ENCODE data around the gene SLC26A5. TPM values are rescaled to one million over a fixed set of nuclear protein-coding genes. Genes with fewer than 3 reads are reported as not detected.
"Not testable (repeated sequence)": the region's sequence is repeated elsewhere in the genome, so short reads cannot be mapped to it uniquely, and the experiment has no call there.

The SLC26A5 gene
- total RNA-seq, result not detected in 2 replicates

- DNase-seq (ENCODE audit: extremely low read depth, low read depth, low spot score), result no peak
Observed at GRCh38 chr7:103446049-103446520, at the start of gene SLC26A5. Gene SLC26A5, minus strand, starts transcription at chr7:103446207. Its CDS starts 24,693 bp downstream, at chr7:103421514.

- DNase-seq (ENCODE audit: extremely low read depth, low read depth, low spot score), result no peak
Observed at GRCh38 chr7:103487419-103487818, 41.4 kb upstream of the SLC26A5 start.

- DNase-seq (ENCODE audit: extremely low read depth, low read depth, low spot score), result not testable (repeated sequence)
Observed at GRCh38 chr7:103486873-103487272, 40.9 kb upstream of the SLC26A5 start.

- no peak for DNase-seq (ENCODE audit: extremely low read depth, low read depth, low spot score)
Observed at GRCh38 chr7:103480771-103481170, 34.8 kb upstream of the SLC26A5 start.

- DNase-seq (ENCODE audit: extremely low read depth, low read depth, low spot score), result no peak
Observed at GRCh38 chr7:103474956-103475355, 28.9 kb upstream of the SLC26A5 start.

GRCh38 chr7:103469095-103469948, 23.3 kb upstream of the SLC26A5 start:
- DNase-seq (ENCODE audit: extremely low read depth, low read depth, low spot score), result no peak

GRCh38 chr7:103466814-103467213, 20.8 kb upstream of the SLC26A5 start:
- DNase-seq (ENCODE audit: extremely low read depth, low read depth, low spot score), result no peak

GRCh38 chr7:103462358-103462757, 16.4 kb upstream of the SLC26A5 start:
- no peak for DNase-seq (ENCODE audit: extremely low read depth, low read depth, low spot score)

GRCh38 chr7:103447073-103447960, 1.3 kb upstream of the SLC26A5 start:
- DNase-seq (ENCODE audit: extremely low read depth, low read depth, low spot score), result peak; percentile 20

GRCh38 chr7:103445228-103446048, 569 bp downstream of the SLC26A5 start:
- no peak for DNase-seq (ENCODE audit: extremely low read depth, low read depth, low spot score)

- no peak for DNase-seq (ENCODE audit: extremely low read depth, low read depth, low spot score)
Observed at GRCh38 chr7:103439661-103440060, 6.3 kb downstream of the SLC26A5 start.

GRCh38 chr7:103437623-103438022, 8.4 kb downstream of the SLC26A5 start:
- DNase-seq (ENCODE audit: extremely low read depth, low read depth, low spot score), result no peak

GRCh38 chr7:103432712-103433111, 13.3 kb downstream of the SLC26A5 start:
- no peak for DNase-seq (ENCODE audit: extremely low read depth, low read depth, low spot score)

GRCh38 chr7:103425177-103425576, 20.8 kb downstream of the SLC26A5 start:
- no peak for DNase-seq (ENCODE audit: extremely low read depth, low read depth, low spot score)

- no peak for DNase-seq (ENCODE audit: extremely low read depth, low read depth, low spot score)
Observed at GRCh38 chr7:103423467-103424179, 22.4 kb downstream of the SLC26A5 start.

- DNase-seq (ENCODE audit: extremely low read depth, low read depth, low spot score), result no peak
Observed at GRCh38 chr7:103420857-103421384, 25.1 kb downstream of the SLC26A5 start.

GRCh38 chr7:103418241-103418640, 27.8 kb downstream of the SLC26A5 start:
- DNase-seq (ENCODE audit: extremely low read depth, low read depth, low spot score), result no peak

- no peak for DNase-seq (ENCODE audit: extremely low read depth, low read depth, low spot score)
Observed at GRCh38 chr7:103413407-103413806, 32.6 kb downstream of the SLC26A5 start.

- DNase-seq (ENCODE audit: extremely low read depth, low read depth, low spot score), result no peak
Observed at GRCh38 chr7:103412151-103412550, 33.9 kb downstream of the SLC26A5 start.

Measured in glomerular endothelial cell (primary cell).